ENCODE data around the gene DHRS3.
A peak's percentile ranks its signal among the peaks of the same experiment; 100 is the strongest.

Gene DHRS3

DNA sequence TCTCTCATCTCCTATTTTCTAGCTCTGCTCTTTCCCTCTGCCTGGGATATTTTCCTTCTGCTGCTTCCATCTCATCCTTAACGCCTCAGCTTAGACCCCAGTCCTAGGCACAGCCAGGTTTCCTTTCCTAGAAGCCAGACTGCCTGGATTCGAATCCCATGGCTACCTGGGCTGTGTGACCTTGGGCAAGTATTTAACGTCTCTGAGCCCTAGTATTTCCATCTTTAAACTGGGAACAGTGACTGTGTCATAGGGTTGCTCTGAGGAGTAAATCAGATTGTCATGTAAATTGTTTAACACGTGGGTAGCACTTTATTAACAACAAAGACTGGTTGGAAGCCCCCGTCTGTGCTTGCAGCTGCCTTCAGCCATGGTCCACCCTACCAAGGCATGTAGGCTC, 18.4 kb downstream of the DHRS3 start:
- FAIRE-seq (no peak), DNase-seq (ENCODE audit: low spot score) (no peak)

DNA sequence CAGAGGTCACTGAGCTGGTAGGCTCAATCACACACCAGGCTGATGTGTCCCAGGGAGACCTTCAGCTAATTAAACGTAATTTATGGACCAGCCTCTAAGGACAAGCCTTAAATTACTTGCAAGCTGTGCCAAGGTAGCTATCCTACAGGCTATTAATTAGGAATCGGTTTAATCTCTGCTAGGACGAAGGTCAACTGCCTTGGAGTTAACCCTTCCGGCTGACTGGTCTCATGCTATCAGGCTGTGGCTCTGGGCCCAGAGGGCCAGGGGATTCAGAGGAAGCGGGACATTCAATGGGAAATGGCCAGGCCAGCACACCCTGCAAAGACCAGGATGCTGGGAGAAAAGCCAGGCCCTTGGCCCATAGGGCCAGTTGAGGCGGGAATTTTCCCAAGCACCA, 19.0 kb downstream of the DHRS3 start:
- DNase-seq (ENCODE audit: low spot score) (no peak), FAIRE-seq (no peak)

DNA sequence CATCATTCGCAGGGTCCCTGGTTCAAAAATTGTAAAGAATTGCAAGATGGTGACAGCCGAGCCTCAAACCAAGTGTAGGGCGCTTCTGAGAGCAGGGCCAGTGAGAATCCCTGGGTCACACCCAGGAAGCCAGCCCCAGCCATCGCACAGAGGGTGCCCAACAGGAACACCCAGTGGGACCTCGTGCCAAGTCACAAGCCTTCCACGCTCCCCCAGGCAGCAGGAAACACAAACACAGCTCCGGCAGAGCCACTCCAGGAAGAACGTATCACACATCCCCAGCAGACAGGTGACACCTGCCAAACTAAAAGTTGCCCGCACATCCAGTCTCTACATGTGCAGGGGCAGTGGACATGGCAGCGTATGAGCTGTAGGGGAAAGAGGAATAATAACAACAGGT, 20.2 kb downstream of the DHRS3 start:
- DNase-seq (ENCODE audit: low spot score): no peak
- FAIRE-seq: no peak

DNA sequence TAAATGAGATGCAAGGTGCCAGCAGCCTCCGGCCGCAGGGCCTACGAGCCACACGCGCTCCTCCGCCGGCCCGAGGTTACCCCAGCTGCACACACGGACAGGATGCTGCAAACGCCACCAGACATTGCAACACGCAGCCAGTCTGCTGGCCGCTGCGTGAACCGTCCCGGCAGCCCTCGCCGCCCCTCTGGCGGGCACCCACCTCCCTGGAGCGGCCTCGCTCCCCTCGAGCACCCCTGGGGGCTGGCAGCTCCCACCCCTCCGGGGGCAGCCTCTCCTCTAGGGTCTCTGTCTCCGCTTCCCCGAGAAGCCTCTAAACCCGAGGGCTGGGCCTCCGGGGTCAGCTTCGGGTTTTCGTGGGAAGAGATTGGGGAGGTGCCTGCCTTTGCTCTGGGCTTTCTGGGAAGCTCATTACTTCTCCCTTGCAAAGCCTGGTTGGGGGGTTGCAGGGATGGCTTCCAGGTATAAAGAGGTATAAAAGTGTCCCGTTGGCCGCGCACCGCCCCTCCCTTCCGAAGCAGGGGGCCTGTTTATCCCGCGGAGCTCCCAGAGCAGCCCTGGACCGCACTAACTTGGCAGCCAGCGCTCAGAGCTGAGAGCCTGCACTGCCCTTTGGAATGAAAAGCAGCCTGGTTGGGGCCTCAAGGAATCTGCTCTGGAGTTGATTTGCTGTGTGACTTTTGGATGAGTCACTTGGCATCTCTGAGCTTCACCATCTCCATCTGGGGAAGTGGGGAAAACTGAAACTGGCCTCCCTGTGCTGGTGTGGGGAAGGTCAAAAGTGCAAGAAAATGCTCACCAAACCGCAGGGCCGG, 21.8 kb downstream of the DHRS3 start:
- FAIRE-seq: peak; percentile 59
- DNase-seq (ENCODE audit: low spot score): peak; percentile 85

DNA sequence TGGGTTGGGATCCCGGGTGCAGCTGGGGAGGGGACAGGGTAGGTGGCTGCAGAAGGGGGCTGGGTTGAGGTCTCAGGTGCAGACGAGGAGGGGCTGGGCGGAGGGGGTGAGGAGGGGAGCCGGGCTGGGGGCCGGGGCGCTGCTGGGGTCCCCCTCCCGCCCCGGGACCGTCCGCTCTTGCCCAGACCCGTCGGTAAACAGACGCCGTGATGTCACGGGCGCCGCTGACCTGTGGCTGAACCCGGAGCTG, 22.3 kb downstream of the DHRS3 start:
- DNase-seq (ENCODE audit: low spot score): no peak
- no peak for FAIRE-seq

DNA sequence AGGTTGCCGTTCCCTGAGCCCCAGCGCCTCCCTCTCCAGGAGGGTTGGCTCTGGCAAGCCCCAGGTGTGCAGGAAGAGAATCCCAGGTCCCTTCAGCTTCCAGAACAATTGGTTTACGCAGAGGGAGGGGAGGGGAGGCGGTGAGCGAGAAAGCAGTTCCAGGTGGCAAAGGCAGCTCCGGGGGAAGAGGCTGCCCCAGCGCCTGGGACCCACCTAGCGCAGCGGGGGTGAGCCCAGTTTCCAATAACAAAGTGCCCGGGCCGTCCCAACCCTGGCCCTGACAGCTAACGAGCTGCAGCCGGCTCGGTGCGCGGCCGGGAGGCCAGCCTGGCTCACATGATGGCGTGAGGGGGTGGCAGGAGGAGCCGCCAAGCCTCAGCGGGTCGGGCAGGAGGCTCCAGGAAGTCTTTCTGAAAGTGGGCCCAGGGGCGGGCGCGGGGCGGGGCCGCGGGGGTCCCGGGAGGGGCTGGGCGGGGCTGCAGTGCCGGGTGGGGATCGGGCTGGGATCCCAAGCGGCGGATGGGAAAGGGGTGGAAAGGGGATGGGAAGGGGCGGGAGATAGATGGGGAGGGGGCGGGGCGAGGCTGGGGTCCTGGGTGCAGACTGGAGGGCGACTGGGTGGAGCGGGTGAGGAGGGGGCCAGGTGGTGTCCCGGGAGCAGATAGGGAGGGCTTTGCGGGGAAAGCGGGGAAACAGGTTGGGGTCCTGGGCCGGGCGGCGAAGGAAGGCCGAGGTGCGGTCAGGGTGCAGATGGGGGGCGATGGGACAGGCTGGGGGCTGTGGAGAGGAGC, 22.8 kb downstream of the DHRS3 start:
- DNase-seq (ENCODE audit: low spot score) (peak; percentile 61), FAIRE-seq (no peak)

DNA sequence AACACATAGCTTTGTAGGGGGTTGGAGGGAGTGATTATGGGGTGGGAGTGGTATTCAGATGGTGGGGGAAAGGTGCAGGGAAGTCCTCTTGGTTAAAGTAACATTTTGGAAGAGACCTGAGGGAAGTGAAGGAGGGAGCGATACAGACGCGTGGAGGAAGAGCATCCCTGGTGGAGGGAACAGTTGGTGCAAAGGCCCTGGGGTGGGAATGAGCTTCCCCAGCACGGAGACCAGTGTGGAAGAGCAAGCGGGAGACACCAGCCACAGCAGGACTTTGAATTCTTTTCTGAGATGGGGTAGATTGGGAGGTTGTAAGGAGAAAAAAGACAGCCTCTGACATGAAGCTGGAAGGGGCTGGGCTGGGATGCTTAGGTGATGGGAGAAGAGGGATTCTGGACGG, 23.5 kb downstream of the DHRS3 start:
- FAIRE-seq (no peak), DNase-seq (ENCODE audit: low spot score) (no peak)

DNA sequence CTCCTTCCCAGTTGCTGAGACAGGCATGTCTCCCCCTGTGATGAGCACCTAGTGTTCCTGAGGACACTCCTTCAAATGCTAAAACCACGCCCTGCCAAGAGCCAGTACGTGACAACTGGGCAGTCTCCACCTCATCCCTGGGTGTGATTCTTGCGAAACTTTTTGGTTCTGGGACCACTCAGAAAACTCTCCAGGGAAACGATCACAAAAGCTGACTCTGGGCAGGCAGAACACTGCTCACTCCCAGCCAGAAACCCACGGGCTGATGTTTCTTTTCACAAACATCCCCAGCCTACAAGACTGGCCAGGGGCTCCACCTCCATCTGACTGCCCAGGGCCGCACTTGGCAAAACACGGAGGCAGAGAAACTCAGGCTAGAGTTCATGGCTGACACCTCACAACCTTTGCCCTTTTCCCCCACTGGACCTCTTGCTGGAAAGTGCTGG, 24.4 kb downstream of the DHRS3 start:
- FAIRE-seq (no peak), DNase-seq (ENCODE audit: low spot score) (no peak)

DNA sequence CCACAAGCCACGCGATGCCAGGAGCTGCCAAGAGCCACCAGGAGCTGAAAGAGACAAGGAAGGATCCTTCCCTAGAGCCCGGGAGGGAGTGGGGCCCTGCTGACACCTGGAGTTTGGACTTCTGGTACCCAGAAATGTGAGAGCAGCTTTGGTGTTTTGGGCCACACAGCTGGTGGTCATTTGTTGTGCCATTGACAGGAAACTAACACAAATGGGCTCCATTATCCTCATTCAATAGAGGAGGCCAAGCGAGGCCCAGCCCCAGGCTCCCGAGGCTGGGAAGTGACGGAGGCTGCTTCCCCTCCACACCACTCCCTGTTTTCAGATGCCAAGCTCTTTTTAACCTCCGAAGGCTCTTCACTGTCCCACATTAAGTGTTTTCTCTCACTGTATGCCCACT, 25.5 kb downstream of the DHRS3 start:
- FAIRE-seq (no peak), DNase-seq (ENCODE audit: low spot score) (no peak)

DNA sequence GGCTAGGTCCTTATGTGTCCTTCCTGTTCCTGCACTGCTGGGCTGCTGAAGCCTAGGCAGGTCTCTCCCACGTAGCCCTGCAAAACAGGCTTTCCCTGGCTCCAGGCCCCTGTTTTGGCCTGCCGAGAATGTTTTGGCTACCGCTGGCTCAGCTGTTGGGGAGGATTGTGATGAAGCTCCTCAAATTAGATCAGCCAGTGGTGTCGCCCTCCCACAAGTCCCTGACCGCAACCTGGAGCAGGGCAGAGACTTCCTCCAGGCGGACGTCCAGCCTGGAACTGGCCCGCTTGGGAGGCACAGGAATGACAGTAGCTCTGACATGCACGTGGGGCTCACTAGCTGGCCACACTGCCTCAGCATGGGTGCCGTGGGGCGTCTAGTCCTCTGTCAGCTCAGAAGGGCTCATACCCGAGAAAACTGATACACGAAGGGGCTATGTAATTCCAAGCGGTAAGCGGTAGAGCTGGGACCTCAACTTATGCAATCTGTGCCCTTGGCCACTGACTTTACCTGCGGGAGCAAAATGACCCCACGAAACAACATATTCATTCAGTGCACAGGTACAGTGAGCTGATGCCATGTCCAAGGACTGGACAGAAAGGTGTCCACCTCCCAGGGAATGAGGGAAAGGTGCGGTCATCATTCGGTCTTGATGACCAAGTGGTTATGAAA, 26.6 kb downstream of the DHRS3 start:
- no peak for FAIRE-seq

DNA sequence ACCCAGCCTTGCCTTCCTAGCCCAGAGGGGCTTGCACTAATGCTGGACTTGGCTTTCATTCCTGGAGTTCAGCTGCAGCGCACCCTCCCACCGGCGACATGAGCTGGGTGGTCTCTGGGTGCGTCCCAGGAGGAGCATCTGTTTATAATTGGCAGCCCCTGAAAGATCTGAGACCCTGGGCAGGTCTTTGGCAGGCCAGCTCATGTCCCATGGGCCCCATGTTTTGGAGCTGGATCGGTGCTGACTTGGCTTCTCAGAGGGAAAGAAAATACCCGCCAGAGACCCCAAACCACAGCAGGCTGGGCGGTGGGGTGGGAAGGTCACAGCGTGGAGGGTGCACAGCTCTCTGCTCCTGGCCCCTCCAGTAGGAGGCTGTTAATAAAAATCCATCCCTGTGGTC, 29.3 kb downstream of the DHRS3 start:
- no peak for FAIRE-seq
- no peak for DNase-seq (ENCODE audit: low spot score)

More for the DNA sequence above, 26.6 kb downstream of the DHRS3 start:
- no peak for DNase-seq (ENCODE audit: low spot score)

DNA sequence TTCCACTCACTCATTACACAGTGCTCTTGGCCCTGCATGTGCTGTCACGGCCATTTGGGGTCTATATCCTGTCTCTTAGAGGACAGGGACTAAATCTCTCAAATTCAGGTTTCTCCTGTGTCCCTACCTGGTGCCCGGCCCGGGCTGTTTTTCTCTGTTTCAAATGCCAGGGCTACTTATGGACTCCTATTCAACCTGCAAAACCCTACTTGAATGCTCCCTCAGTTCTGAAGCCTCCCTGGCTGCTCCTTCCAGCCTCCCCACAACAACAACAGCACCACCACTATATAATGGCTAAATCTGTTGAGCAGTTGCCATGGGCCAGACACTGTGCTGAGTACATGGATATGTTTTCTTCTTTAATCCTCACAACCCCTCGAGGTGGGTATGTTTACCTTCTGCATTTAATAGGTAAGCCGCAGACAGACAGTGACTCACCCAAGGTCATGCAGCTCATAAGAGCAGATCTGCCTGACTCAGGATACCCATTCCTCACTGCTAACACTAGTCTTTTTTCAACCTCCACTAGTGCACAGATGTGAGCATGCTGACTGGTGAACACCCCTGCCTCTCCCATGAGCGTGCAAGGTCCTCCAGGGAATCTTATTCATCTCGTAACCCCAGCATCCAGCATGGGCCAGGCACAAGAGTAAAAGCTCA, 29.9 kb downstream of the DHRS3 start:
- FAIRE-seq: no peak
- peak; percentile 57 for DNase-seq (ENCODE audit: low spot score)

DNA sequence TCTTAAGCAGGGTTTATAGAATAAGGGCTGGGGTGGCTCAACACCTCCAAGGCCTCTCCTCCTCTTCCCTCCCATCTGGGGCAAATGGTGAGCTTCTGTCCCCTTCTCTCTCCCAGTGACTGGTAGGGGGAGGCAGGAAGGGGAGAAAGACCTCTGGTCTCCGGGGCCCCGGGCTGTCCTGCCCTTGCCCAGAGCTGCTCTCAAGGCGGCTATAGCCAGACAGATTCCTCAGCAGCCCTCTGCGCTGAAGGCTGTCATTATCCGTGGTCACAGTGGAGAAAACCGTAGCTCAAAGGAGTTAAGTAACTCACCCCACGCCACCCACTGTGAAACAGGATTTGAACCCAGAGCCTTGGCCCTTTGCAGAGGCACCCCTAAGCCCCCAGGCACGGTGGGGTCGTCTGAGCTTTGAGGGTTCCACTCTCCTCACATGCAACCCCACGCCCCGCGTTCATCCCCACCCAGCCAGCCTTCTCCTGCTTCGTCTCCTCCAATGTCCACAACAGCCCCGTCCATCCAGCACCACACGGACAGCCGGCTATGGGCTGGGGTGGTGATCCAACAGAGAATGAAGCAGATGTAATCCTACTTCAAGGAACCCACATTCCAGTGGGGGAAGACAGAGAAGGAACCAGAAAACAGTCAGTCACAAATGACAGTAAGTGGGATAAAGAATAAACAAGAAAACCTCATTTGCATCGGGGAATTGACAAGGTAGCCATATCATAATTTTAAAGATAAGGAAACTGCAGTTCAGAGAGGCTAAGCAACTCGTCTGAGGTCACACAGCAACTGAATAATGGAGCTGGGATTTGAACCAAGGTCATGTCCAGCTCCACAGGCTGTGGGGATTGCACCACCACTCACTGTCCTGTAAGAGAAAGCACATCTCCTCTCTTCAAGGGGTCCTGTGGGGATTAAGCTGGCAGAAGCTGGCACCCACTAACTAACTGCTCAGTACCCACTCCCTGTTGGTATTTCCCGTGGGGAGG, 31.8 kb downstream of the DHRS3 start:
- DNase-seq (ENCODE audit: low spot score) (no peak), FAIRE-seq (no peak)

DNA sequence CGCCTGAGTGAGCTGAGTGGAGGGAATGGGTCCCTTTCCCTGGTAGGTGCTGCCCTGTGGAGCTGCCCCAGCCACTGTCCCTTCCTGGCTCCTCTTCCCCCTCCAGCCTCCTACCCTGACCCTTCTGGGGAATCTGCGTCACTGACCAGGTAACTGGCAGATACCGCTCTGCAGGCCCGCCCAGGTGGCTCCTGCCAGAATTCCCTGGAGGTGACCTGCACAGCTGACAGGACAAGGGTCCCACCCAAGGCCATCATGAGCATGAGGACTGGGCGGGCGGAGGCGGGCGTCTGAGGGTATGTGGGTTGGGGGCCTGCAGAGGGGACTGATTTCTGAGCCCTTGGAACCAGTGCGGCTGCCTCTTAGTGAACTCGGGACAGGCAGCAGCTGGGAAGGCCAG, 32.5 kb downstream of the DHRS3 start:
- DNase-seq (ENCODE audit: low spot score) (no peak), FAIRE-seq (no peak)

DNA sequence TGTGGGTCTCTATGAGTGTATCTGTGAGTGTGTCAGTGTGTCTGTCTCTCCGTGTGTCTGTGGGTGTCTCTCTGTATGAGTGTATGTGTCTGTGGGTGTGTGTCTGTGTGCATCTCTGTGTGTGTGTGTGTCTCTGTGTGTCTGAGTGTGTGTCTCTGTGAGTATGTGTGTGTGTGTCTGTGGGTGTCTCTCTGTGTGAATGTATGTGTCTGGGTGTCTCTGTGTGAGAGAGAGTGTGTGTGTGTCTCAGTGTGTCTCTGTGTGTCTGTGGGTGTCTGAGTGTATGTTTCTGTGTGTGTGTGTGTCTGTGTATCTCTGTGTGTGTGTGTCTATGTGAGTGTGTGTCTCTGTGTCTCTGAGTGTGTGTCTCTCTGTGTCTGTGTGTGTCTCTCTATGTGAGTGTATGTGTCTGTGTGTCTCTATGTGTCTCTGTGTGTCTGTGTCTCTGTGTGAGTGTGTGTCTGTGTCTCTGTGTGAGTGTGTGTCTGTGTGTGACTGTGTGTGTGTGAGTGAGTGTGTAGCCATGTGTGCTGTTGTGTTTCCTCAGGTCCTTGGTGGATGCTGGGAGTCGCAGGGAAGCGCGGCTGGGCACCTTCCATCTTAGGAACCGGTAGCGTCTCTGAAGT, 33.0 kb downstream of the DHRS3 start:
- FAIRE-seq (peak; percentile 5), DNase-seq (ENCODE audit: low spot score) (no peak)

DNA sequence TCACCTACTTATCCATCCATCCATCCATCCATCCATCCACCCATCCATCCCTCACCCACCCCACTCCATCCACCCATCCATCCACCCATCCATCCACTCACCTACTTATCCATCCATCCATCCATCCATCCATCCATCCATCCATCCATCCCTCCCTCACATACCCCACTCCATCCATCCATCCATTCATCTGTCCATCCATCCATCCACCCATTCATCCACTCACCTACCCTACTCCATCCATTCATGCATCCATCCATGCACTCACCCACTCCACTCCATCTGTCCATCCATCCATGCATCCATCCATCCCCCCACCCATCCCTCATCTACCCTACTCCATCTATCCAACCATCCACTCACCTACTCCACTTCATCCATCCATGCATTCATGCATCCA, 34.5 kb downstream of the DHRS3 start:
- FAIRE-seq: peak; percentile 50
- DNase-seq (ENCODE audit: low spot score): no peak

DNA sequence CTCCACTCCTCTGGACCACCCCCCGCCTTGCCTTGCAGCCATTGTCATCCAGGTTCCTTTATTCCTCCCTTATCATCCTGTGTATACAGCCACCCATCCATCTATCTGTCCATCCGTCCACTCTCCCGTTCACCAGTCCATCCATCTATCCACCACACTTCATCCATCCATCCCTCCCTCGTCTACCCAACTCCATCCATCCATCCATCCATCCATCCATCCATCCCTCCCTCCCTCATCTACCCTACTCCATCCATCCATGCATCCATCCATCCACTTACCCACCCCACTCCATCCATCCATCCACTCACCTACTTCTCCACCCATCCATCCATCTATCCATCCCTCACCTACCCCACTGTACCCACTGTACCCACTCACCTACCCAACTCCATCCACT, 35.4 kb downstream of the DHRS3 start:
- DNase-seq (ENCODE audit: low spot score): no peak

DNA sequence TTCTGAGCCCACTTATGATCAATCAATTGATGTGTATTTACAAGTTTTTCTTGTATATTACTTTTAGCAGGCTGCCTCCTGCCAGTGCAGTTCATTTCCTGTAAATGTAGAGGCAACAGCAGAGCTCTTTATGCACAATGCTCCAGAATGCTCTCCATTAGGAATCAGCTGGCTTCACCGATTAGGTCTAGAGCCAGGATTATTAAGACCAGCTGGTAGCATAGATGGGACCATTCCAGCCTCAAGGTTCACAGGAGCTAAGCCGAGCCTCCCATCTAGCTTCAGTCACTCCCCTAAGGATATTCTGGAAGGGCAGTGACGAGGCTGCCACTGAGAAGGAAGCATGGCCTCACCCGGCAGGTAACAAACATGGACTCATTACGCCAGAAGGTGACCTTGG, 36.8 kb downstream of the DHRS3 start:
- no peak for FAIRE-seq
- DNase-seq (ENCODE audit: low spot score): no peak

More for the DNA sequence above, 35.4 kb downstream of the DHRS3 start:
- no peak for FAIRE-seq

DNA sequence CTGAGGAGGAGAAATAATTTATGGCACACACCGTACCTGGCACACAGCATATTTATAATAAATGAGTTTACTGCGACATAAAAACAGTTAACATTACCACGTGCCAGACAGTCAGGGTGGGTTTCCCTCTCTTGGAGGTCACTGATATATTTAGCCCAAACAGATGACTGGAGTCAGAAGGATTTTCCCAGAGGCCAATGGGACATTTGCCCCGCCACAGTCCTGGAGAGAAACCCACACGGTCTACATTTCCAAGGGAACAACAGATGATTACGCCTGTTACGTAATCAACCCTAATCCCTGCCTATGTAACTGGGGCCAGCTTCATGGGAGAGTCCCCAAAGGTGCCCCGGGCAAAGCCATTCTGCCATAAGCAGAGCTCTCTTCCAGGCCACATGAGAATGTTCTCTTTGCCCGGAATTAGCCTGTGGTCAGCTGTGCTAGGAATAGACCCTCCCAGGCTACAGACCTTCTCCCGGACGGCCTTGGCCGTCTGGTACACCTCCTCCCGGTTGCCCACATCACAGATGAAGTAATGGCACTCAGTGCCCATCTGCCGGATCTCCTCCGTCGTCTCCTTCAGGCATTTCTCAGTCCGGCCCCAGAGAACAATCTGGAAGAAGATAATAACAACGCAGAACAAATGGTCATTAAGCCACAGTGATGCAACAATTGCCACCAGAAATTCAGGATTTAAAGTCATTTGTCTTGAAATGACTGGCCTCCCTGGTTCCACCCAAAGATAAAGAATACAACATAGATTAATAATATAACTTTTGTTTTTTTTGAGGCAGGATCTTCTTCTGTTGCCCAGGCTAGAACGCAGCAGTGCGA, 37.7 kb downstream of the DHRS3 start:
- DNase-seq (ENCODE audit: low spot score) (no peak), FAIRE-seq (no peak)

Data from urothelium cell line (cell line).